Ishikawa (cell line): ENCODE measurements around the gene MID1.

Experiments used
- CEBPB ChIP-seq: IDR thresholded peaks from 2 replicates; pipeline ENCODE4 v1.6.1; 2012
- EGR1 ChIP-seq: IDR thresholded peaks from 2 replicates; pipeline ENCODE4 v1.6.1; 2012
- FOXM1 ChIP-seq: IDR thresholded peaks from 2 replicates; pipeline ENCODE4 v1.6.1; 2012; ENCODE audit warnings: low read depth, borderline replicate concordance
- REST ChIP-seq: IDR thresholded peaks from 2 replicates; pipeline ENCODE4 v1.6.1; 2012; ENCODE audit warnings: low read depth, mild to moderate bottlenecking
- TCF12 ChIP-seq: IDR thresholded peaks from 2 replicates; pipeline ENCODE4 v1.6.1; 2012; ENCODE audit warnings: low read depth
- TEAD4 ChIP-seq: IDR thresholded peaks from 2 replicates; pipeline ENCODE4 v1.6.1; 2012
- YY1 ChIP-seq: IDR thresholded peaks from 2 replicates; pipeline ENCODE4 v1.6.1; 2012; ENCODE audit warnings: low read depth

DNA sequence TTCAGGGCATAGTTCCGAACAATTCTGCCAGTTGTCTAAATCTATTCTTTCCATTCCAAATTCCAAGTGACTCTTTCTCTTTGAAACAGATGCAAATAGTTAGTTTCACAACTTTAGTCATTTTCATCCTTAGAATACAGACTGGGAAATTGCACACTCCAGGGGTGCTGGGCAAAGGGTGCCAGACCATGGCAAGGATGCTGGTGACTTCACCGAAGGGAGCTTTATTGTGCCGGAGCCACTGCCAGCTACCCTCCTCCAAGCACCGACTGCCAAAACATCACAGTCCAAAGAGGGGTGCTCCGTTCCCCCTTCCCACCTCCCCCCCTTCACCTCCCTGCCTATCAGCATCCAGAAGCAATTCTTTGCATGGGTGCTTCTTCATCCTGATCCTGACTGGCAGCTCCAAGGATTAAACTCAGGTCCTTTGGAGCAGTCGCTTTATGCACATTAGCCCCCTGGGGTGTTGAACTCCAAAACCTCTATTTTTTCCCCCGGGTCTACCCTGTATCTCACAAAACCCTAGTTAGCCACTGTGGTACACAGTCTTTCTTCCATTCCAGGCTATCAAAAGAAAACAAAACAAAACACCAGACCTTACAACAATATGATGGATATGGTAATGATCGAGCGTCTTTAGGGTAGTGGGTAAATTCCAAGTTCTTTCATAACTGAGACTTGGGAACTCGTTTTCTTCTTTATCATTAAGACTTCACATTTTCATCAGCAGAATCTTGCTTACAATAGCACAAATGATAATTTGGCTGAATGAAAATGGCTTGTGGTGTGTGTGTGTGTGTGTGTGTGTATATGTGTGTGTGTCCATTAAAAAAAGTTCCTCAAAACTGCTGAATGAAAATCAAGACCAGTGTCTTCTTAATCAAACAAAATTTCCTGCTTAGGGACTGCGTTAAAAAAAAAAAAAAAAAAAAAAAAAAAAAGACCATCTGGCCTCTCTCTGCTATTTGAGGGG, 28.7 kb downstream of the MID1 start:
- TF ChIP-seq TCF12 (no peak), CEBPB (no peak), YY1 (no peak), TEAD4 (no peak), EGR1 (no peak), REST (no peak), FOXM1 (no peak)
